Right atrium auricular region (tissue), 2 donors: ENCODE results near the gene TBC1D16. TPM values are rescaled to one million over a fixed set of nuclear protein-coding genes. Genes with fewer than 3 reads are reported as not detected.

Experiments
- DNase-seq: peaks from one replicate; pipeline ENCODE4 v3.0.0-alpha.2; 2019; ENCODE audit warnings: low spot score
- H3K27ac ChIP-seq, 2 donors: fragments of 200-600 bp; sonication (generic); 1 replicate in 1 of 2; 2 replicates in 1 of 2; pipeline ENCODE4 v1.5.1; 2016 to 2019
- H3K27me3 ChIP-seq, 2 donors: fragments of 200-600 bp; sonication (generic); one replicate each; pipeline versions ENCODE4 v1.5.1 to v1.6.0; 2017 to 2019
- H3K36me3 ChIP-seq: fragments of 200-600 bp; sonication (generic); one replicate; pipeline ENCODE4 v1.5.1; 2016
- H3K4me1 ChIP-seq, 2 donors: fragments of 200-600 bp; sonication (generic); one replicate each; pipeline versions ENCODE4 v1.5.1 to v1.6.0; 2017 to 2019
- H3K4me3 ChIP-seq, 2 donors: fragments of 200-600 bp; sonication (generic); 1 replicate in 1 of 2; 2 replicates in 1 of 2; pipeline ENCODE4 v1.5.1; 2017 to 2019; ENCODE audit warnings: mild to moderate bottlenecking in 1 of 2, moderate library complexity in 1 of 2
- H3K9me3 ChIP-seq, 2 donors: fragments of 200-600 bp; sonication (generic); one replicate each; pipeline ENCODE4 v1.5.1; 2019
- CTCF ChIP-seq, 2 donors: fragments of 200-600 bp; sonication (generic); IDR thresholded peaks; one replicate each; pipeline ENCODE4 v1.5.1; 2019; ENCODE audit warnings: antibody characterized with exemption in 2 of 2
- total RNA-seq, 2 donors: library from RNA; depleted of rRNA; stranded (reverse); fragments of >200 nt; gene quantifications; one replicate each; pipeline ENCODE4 v1.1.0, GENCODE V29; 2016

Gene TBC1D16
- total RNA-seq, 2 donors from 2014 or later: 9.8 to 19.4 TPM

GRCh38 chr17:79936050-79936449, 99.6 kb downstream of the TBC1D16 start:
- TF ChIP-seq CTCF (IDR thresholded peaks at IDR 0.05): no peak
- no peak for DNase-seq
- Histone ChIP-seq H3K9me3 (no peaks in the 10 kb centered on the region), H3K27ac (no peak overlapping the region), H3K4me1 (peaks cover 0 to 23% of the 10 kb centered on the region in 2 donors), H3K36me3 (no peaks in the 10 kb centered on the region), H3K4me3 (no peak overlapping the region), H3K27me3 (peaks cover 5 to 6% of the 10 kb centered on the region in 2 donors)

GRCh38 chr17:79935197-79935885, 100.3 kb downstream of the TBC1D16 start:
- no peak for DNase-seq
- Histone ChIP-seq H3K27ac (no peak overlapping the region), H3K27me3 (peaks cover 12% of the 10 kb centered on the region in 2 donors), H3K4me3 (no peak overlapping the region), H3K4me1 (peaks cover 0 to 28% of the 10 kb centered on the region in 2 donors), H3K36me3 (no peaks in the 10 kb centered on the region), H3K9me3 (no peaks in the 10 kb centered on the region)
- TF ChIP-seq CTCF (IDR thresholded peaks at IDR 0.05): no peak

GRCh38 chr17:79934653-79934970, 101.1 kb downstream of the TBC1D16 start:
- H3K4me3 ChIP-seq: no peak overlapping the region
- TF ChIP-seq CTCF (IDR thresholded peaks at IDR 0.05): no peak
- DNase-seq: no peak
- H3K4me1 ChIP-seq: peaks cover 0 to 33% of the 10 kb centered on the region in 2 donors
- H3K27ac ChIP-seq: no peak overlapping the region
- no peaks in the 10 kb centered on the region for H3K36me3 ChIP-seq
- no peaks in the 10 kb centered on the region for H3K9me3 ChIP-seq
- peaks cover 12 to 15% of the 10 kb centered on the region in 2 donors for H3K27me3 ChIP-seq

GRCh38 chr17:79933863-79934652, 101.6 kb downstream of the TBC1D16 start:
- H3K36me3 ChIP-seq: no peaks in the 10 kb centered on the region
- H3K27me3 ChIP-seq: peaks cover 12 to 15% of the 10 kb centered on the region in 2 donors
- no peak for TF ChIP-seq CTCF (IDR thresholded peaks at IDR 0.05)
- no peak overlapping the region for H3K4me3 ChIP-seq
- peaks cover 0 to 33% of the 10 kb centered on the region in 2 donors for H3K4me1 ChIP-seq
- no peak overlapping the region for H3K27ac ChIP-seq
- DNase-seq: no peak
- H3K9me3 ChIP-seq: no peaks in the 10 kb centered on the region

- Histone ChIP-seq H3K4me1 (peaks cover 0 to 29% of the 10 kb centered on the region in 2 donors), H3K36me3 (no peaks in the 10 kb centered on the region), H3K4me3 (no peak overlapping the region), H3K9me3 (no peaks in the 10 kb centered on the region), H3K27ac (no peak overlapping the region), H3K27me3 (peaks cover 12 to 15% of the 10 kb centered on the region in 2 donors)
- TF ChIP-seq CTCF (IDR thresholded peaks at IDR 0.05): no peak
- DNase-seq: no peak
Observed at GRCh38 chr17:79932451-79933306, 103.0 kb downstream of the TBC1D16 start.
